K562 (cell line): ENCODE measurements around the gene CNKSR1. TPM values are rescaled to one million over a fixed set of nuclear protein-coding genes. Genes with fewer than 3 reads are reported as not detected.

Experiments used
- ATF4 ChIP-seq: fragments of 450-650 bp; formaldehyde crosslinking; IDR thresholded peaks from 2 replicates; pipeline ENCODE4 v1.4.0; 2022; ENCODE audit warnings: mild to moderate bottlenecking, moderate library complexity
- CC2D1A ChIP-seq: fragments of 450-650 bp; IDR thresholded peaks from 2 replicates; pipeline ENCODE4 v1.6.1; 2017; ENCODE audit warnings: mild to moderate bottlenecking
- CEBPG ChIP-seq, 3 experiments: fragments of 200-800 bp in 1 of 3; sonication (Bioruptor generic) in 1 of 3; sonication (generic) in 1 of 3; formaldehyde crosslinking in 1 of 3; IDR thresholded peaks in 2 of 3; conservative IDR thresholded peaks in 1 of 3; 2 replicates each; pipeline versions ENCODE4 v1.6.1 to v1.8.0; 2016 to 2022; ENCODE audit warnings: missing compliant biosample characterization in 2 of 3, missing genetic modification characterization in 2 of 3, mild to moderate bottlenecking in 1 of 3, missing genetic modification reagents in 1 of 3
- ERF ChIP-seq: fragments of 450-650 bp; formaldehyde crosslinking; IDR thresholded peaks from 2 replicates; pipeline ENCODE4 v1.4.0; 2020; ENCODE audit warnings: mild to moderate bottlenecking, mixed read lengths
- ESRRB ChIP-seq: fragments of 250-450 bp; sonication (Bioruptor Pico); IDR thresholded peaks from 2 replicates; pipeline ENCODE4 v1.5.0; 2020; ENCODE audit warnings: mild to moderate bottlenecking, moderate library complexity, borderline replicate concordance
- HDAC1 ChIP-seq, 2 experiments: fragments of 450-650 bp; IDR thresholded peaks; 2 replicates each; pipeline ENCODE4 v1.6.1; 2016 to 2017; ENCODE audit warnings: inconsistent platforms in 1 of 2, mild to moderate bottlenecking in 1 of 2, moderate library complexity in 1 of 2
- HES1 ChIP-seq: fragments of 450-650 bp; IDR thresholded peaks from 2 replicates; pipeline ENCODE4 v1.6.1; 2016; ENCODE audit warnings: low read depth, mild to moderate bottlenecking, moderate library complexity
- KAT7 ChIP-seq: sonication (generic); formaldehyde crosslinking; IDR thresholded peaks from 2 replicates; pipeline ENCODE4 v1.8.0; 2022; ENCODE audit warnings: missing genetic modification reagents, mild to moderate bottlenecking, borderline replicate concordance
- KHSRP ChIP-seq: fragments of 450-650 bp; IDR thresholded peaks from 2 replicates; pipeline ENCODE4 v1.6.1; 2017
- MEIS2 ChIP-seq: fragments of 450-650 bp; IDR thresholded peaks from 2 replicates; pipeline ENCODE4 v1.6.1; 2014; ENCODE audit warnings: mild to moderate bottlenecking; ENCODE audit not compliant: partially characterized antibody
- MITF ChIP-seq: IDR thresholded peaks from 2 replicates; pipeline ENCODE4 v1.6.1; 2014; ENCODE audit warnings: antibody characterized with exemption
- NCOA6 ChIP-seq: fragments of 450-650 bp; IDR thresholded peaks from 2 replicates; pipeline ENCODE4 v1.6.1; 2017; ENCODE audit warnings: mild to moderate bottlenecking
- NFIC ChIP-seq: fragments of 450-650 bp; IDR thresholded peaks from 2 replicates; pipeline ENCODE4 v1.6.1; 2017; ENCODE audit warnings: mild to moderate bottlenecking, inconsistent platforms
- POU5F1 ChIP-seq: fragments of 150-350 bp; IDR thresholded peaks from 2 replicates; pipeline ENCODE4 v1.6.1; 2014; ENCODE audit warnings: borderline replicate concordance, low read length, low read depth, mild to moderate bottlenecking; ENCODE audit not compliant: partially characterized antibody
- ZFPM2 ChIP-seq: fragments of 250-450 bp; sonication (Bioruptor Pico); IDR thresholded peaks from 2 replicates; pipeline ENCODE4 v1.5.1; 2022; ENCODE audit warnings: mild to moderate bottlenecking
- ZNF324 ChIP-seq: fragments of 250-450 bp; sonication (Bioruptor Pico); IDR thresholded peaks from 2 replicates; pipeline ENCODE4 v1.4.0; 2020; ENCODE audit warnings: mild to moderate bottlenecking
- ZNF668 ChIP-seq: fragments of 250-450 bp; sonication (Bioruptor Pico); IDR thresholded peaks from 2 replicates; pipeline ENCODE4 v1.8.0; 2022; ENCODE audit warnings: mild to moderate bottlenecking, inconsistent platforms
- ZNF766 ChIP-seq: fragments of 200-800 bp; sonication (Bioruptor generic); conservative IDR thresholded peaks from 2 replicates; pipeline ENCODE4 v1.6.1; 2016; ENCODE audit warnings: missing genetic modification characterization, missing compliant biosample characterization
- ZNF77 ChIP-seq: fragments of 250-450 bp; sonication (Bioruptor Pico); IDR thresholded peaks from 2 replicates; pipeline ENCODE4 v1.5.0; 2020
- polyA plus RNA-seq, 8 experiments: library from polyadenylated mRNA; depleted of rRNA in 4 of 8; stranded (reverse) in 5 of 8; unstranded in 3 of 8; fragments of >200 nt; fragmentation: Nextera tagmentation in 2 of 8; fragmentation: Illumina TruSeq in 1 of 8; extraction: Ambion mirVana in 2 of 8; extraction: Trizol in 1 of 8; gene quantifications; 2 replicates each; pipeline versions ENCODE4 v1.2.1 to v1.2.3, GENCODE V29; 2011 to 2014; ENCODE audit warnings: inconsistent platforms in 1 of 8, missing spikeins in 1 of 8
- total RNA-seq, 7 experiments: library from RNA; depleted of rRNA in 6 of 7; stranded (reverse); fragments of >200 nt in 6 of 7; fragmentation: Illumina TruSeq in 2 of 7; extraction: Trizol in 2 of 7; gene quantifications; 2 replicates each; pipeline versions ENCODE4 v1.2.1 to v1.2.3, GENCODE V29; 2011 to 2021; ENCODE audit warnings: low replicate concordance in 1 of 7
- TF ChIP-seq, protein P1 (sequence below): IDR thresholded peaks from 2 replicates; pipeline ENCODE4 v1.6.1; 2012; ENCODE audit warnings: low read depth, low read length, improper control_type of control experiment, borderline replicate concordance
- TF ChIP-seq, protein P2 (sequence below): fragments of 450-650 bp; IDR thresholded peaks from 2 replicates; pipeline ENCODE4 v1.6.1; 2016

Gene CNKSR1
- total and polyA plus RNA-seq, 9 of the 15 experiments (the other 6 are each of a cell fraction or from before 2014, with no cell fraction given) = 0.03 to 2.8 (median 1.1) TPM

- TF ChIP-seq MITF (no peak), POU5F1 (no peak), ZNF766 (CRISPR knock-in tag) (no peak), ZNF668 (CRISPR knock-in tag) (no peak), CC2D1A (peak; percentile 58; the same call in 1 of the 2 replicates), ATF4 (peak; percentile 58; the same call in 1 of the 2 replicates), KHSRP (no peak), ZNF324 (CRISPR knock-in tag) (peak; percentile 39; the same call in 1 of the 2 replicates), ZFPM2 (CRISPR knock-in tag) (peak; percentile 80; the same call in 1 of the 2 replicates), NFIC (peak; percentile 30), CEBPG (CRISPR knock-in tag; IDR thresholded peaks at IDR 0.05) (0 out of 2 replicates have a peak, but pooled peaks have one; percentile 21), CEBPG (tag; conservative IDR thresholded peaks at IDR 0.05 in 1 of 2, IDR thresholded peaks at IDR 0.05 in 1 of 2) (no peak), MEIS2 (peak; percentile 61), ZNF77 (CRISPR knock-in tag) (no peak), NCOA6 (no peak), HDAC1 (IDR thresholded peaks at IDR 0.05) (peak in 1 of 2 experiments; percentile 92; a peak in 2 of 4 replicates), KAT7 (CRISPR knock-in tag) (peak; percentile 100; the same call in 1 of the 2 replicates), ERF (peak; percentile 89), ESRRB (CRISPR knock-in tag) (no peak), HES1 (peak; percentile 68)
- TF ChIP-seq, protein P1, sequence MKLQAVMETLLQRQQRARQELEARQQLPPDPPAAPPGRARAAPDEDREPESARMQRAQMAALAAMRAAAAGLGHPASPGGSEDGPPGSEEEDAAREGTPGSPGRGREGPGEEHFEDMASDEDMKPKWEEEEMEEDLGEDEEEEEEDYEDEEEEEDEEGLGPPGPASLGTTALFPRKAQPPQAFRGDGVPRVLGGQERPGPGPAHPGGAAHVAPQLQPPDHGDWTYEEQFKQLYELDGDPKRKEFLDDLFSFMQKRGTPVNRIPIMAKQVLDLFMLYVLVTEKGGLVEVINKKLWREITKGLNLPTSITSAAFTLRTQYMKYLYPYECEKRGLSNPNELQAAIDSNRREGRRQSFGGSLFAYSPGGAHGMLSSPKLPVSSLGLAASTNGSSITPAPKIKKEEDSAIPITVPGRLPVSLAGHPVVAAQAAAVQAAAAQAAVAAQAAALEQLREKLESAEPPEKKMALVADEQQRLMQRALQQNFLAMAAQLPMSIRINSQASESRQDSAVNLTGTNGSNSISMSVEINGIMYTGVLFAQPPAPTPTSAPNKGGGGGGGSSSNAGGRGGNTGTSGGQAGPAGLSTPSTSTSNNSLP = no peak
- TF ChIP-seq, protein P2, sequence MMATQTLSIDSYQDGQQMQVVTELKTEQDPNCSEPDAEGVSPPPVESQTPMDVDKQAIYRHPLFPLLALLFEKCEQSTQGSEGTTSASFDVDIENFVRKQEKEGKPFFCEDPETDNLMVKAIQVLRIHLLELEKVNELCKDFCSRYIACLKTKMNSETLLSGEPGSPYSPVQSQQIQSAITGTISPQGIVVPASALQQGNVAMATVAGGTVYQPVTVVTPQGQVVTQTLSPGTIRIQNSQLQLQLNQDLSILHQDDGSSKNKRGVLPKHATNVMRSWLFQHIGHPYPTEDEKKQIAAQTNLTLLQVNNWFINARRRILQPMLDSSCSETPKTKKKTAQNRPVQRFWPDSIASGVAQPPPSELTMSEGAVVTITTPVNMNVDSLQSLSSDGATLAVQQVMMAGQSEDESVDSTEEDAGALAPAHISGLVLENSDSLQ = peak; percentile 34; the same call in 1 of the 2 replicates
Measured at GRCh38 chr1:26233903-26234643, 56.8 kb downstream of the CNKSR1 start, which contains the start of gene CEP85 (continued).
